ENCODE data around the gene RNLS. TPM values are rescaled to one million over a fixed set of nuclear protein-coding genes. Genes with fewer than 3 reads are reported as not detected.

RNLS gene
- total RNA-seq, 1 experiment from 2014 or later: 0.45 TPM

GRCh38 chr10:88439932-88440331, 143.2 kb downstream of the RNLS start:
- no peak for DNase-seq (ENCODE audit: extremely low read depth, low read depth)

GRCh38 chr10:88437411-88437810, 145.7 kb downstream of the RNLS start:
- no peak for DNase-seq (ENCODE audit: extremely low read depth, low read depth)

GRCh38 chr10:88433565-88434186, 149.4 kb downstream of the RNLS start:
- DNase-seq (ENCODE audit: extremely low read depth, low read depth): no peak

GRCh38 chr10:88431103-88431502, 152.0 kb downstream of the RNLS start:
- DNase-seq (ENCODE audit: extremely low read depth, low read depth): no peak

- no peak for DNase-seq (ENCODE audit: extremely low read depth, low read depth)
Measured at GRCh38 chr10:88428976-88429375, 154.1 kb downstream of the RNLS start.

- peak; percentile 19 for DNase-seq (ENCODE audit: extremely low read depth, low read depth)
Measured at GRCh38 chr10:88428442-88428841, 154.7 kb downstream of the RNLS start.

GRCh38 chr10:88427024-88427423, 156.1 kb downstream of the RNLS start:
- no peak for DNase-seq (ENCODE audit: extremely low read depth, low read depth)

- DNase-seq (ENCODE audit: extremely low read depth, low read depth): no peak
Measured at GRCh38 chr10:88424881-88425280, 158.2 kb downstream of the RNLS start.

- no peak for DNase-seq (ENCODE audit: extremely low read depth, low read depth)
Measured at GRCh38 chr10:88423732-88424131, 159.4 kb downstream of the RNLS start.

- DNase-seq (ENCODE audit: extremely low read depth, low read depth): no peak
Measured at GRCh38 chr10:88421590-88421989, 161.5 kb downstream of the RNLS start.

- no peak for DNase-seq (ENCODE audit: extremely low read depth, low read depth)
Measured at GRCh38 chr10:88418871-88419270, 164.2 kb downstream of the RNLS start.

GRCh38 chr10:88417387-88418030, 165.6 kb downstream of the RNLS start:
- DNase-seq (ENCODE audit: extremely low read depth, low read depth): no peak

GRCh38 chr10:88416801-88417200, 166.3 kb downstream of the RNLS start:
- DNase-seq (ENCODE audit: extremely low read depth, low read depth): no peak

- no peak for DNase-seq (ENCODE audit: extremely low read depth, low read depth)
Measured at GRCh38 chr10:88415533-88416130, 167.5 kb downstream of the RNLS start.

- DNase-seq (ENCODE audit: extremely low read depth, low read depth): no peak
Measured at GRCh38 chr10:88413412-88413811, 169.7 kb downstream of the RNLS start.

- DNase-seq (ENCODE audit: extremely low read depth, low read depth): no peak
Measured at GRCh38 chr10:88411772-88412349, 171.3 kb downstream of the RNLS start.

GRCh38 chr10:88409824-88410223, 173.3 kb downstream of the RNLS start:
- no peak for DNase-seq (ENCODE audit: extremely low read depth, low read depth)

- DNase-seq (ENCODE audit: extremely low read depth, low read depth): no peak
Measured at GRCh38 chr10:88409236-88409635, 173.9 kb downstream of the RNLS start.

GRCh38 chr10:88408096-88408495, 175.0 kb downstream of the RNLS start:
- DNase-seq (ENCODE audit: extremely low read depth, low read depth): no peak

GRCh38 chr10:88404133-88404532, 179.0 kb downstream of the RNLS start:
- no peak for DNase-seq (ENCODE audit: extremely low read depth, low read depth)

GRCh38 chr10:88401671-88402347, 181.3 kb downstream of the RNLS start:
- no peak for DNase-seq (ENCODE audit: extremely low read depth, low read depth)

All from NCI-H460 (cell line).